GM18868 (cell line): ENCODE data around the gene SUPT20H.

Experiments
- ATAC-seq: cut with Tn5 transposase; IDR thresholded peaks from one replicate; pipeline ENCODE4 v1.9.1; 2021; ENCODE audit warnings: mild to moderate bottlenecking, moderate library complexity; ENCODE audit not compliant: unreplicated experiment

Gene SUPT20H

GRCh38 chr13:37058910-37059847, at the start of gene SUPT20H:
Gene SUPT20H (minus strand): TSS chr13:37059688. CDS start chr13:37051490, 8,198 bp downstream.
- ATAC-seq: peak; percentile 98

- peak; percentile 64 for ATAC-seq
Measured at GRCh38 chr13:37109051-37109678, 49.7 kb upstream of the SUPT20H start.

- no peak for ATAC-seq
Measured at GRCh38 chr13:37107868-37108267, 48.4 kb upstream of the SUPT20H start.

- no peak for ATAC-seq
Measured at GRCh38 chr13:37107456-37107855, 48.0 kb upstream of the SUPT20H start.

GRCh38 chr13:37106642-37107041, 47.2 kb upstream of the SUPT20H start:
- no peak for ATAC-seq

- ATAC-seq: no peak
Measured at GRCh38 chr13:37105251-37105714, 45.8 kb upstream of the SUPT20H start, which contains the start of gene CSNK1A1L. Gene CSNK1A1L (minus strand): TSS chr13:37105664. CDS start chr13:37105256, 408 bp downstream.

DNA sequence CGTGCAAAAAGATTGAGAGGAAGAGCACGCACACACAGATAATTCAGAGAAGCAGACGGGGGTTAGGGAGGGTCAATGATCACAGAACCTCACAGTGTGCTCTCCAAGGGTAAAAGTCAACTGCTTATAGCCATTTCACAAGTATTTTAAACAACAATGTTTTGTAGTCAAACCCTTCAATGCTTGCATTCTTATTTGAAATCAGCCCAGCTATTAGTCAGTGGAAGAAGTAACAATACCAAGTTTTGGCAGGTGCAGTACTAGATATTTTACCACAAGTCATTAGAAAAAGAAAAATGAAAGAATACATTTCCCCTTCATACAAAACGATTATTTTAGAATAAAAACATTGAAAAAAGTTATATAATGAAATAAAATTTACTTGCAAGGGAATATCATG, 43.4 kb upstream of the SUPT20H start:
- no peak for ATAC-seq

- ATAC-seq: no peak
Measured at GRCh38 chr13:37101201-37101600, 41.7 kb upstream of the SUPT20H start.

DNA sequence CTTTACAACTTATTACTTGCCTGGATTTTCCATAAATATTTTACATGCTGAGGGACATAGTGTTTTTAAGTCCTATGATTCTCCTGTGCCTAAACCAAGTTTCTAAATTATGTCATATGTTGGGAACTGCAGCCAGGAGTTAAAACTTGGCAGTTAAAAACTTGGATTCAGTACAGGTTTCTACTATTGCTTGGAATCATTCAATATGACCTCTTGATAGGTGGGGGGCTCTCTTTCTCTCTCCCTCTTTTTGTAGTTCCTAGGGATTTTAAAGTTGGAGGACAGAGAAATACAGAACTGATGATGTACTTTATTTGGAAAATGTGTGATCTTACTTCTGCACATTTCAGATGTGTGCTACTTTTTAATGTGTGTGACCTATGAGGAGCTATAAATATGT, 41.2 kb upstream of the SUPT20H start:
- ATAC-seq: no peak

GRCh38 chr13:37097076-37097475, 37.6 kb upstream of the SUPT20H start:
- no peak for ATAC-seq

DNA sequence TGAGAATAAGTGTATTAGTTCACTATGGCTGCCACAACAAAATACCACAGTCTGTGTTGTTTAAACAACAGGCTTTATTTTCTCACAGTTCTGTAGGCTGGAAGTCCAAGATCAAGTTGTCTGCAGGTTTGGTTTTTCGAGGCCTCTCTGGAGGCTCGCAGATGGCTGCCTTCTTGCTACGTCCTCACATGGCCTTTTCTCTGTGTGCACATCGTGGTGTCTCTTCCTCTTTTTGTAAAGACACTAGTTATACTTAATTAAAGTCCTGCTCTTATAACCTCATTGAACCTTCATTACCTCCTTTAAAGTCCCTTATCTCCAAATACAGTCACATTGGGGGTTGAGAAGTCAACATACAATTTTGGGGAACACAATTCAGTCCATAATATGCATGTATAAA, 35.4 kb upstream of the SUPT20H start:
- no peak for ATAC-seq

DNA sequence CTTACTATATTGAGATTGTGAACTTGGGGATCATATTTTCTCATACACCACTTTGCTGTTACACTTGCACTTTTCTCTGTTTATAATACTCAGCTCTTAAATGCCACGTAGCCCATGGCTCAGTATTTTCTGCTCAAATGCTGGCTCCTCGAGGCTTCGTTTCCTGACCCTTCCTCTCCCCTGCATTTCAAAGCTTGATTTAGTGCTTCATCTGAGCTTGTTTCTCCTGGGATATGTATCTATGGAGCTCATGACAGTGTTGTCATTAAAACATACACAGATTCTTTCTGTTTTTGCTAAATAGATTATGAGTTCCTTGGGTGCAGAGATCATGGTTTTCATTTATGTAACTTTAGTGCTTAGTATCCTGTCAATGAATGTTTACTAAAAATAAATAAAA, 34.6 kb upstream of the SUPT20H start:
- no peak for ATAC-seq

DNA sequence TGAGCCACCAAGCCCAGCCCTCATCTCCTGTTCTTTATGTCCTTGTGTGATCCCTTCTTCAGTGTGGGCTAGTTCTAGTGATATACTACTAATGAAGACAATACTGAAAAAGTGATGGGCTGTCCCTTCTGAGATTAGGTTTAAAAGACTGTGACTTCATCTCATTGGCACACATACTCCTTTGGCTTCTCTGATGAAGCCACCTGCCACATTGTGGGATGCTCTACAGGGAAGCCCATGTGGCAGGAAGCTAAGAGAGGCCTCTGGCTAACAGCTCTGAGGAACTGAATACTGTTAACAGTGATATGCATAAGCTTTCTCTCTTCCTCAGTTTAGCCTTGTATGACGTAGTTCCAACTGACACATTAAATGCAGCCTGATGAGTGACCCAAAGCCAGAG, 32.3 kb upstream of the SUPT20H start:
- no peak for ATAC-seq

GRCh38 chr13:37090912-37091311, 31.4 kb upstream of the SUPT20H start:
- no peak for ATAC-seq

GRCh38 chr13:37089495-37089894, 30.0 kb upstream of the SUPT20H start:
- no peak for ATAC-seq

DNA sequence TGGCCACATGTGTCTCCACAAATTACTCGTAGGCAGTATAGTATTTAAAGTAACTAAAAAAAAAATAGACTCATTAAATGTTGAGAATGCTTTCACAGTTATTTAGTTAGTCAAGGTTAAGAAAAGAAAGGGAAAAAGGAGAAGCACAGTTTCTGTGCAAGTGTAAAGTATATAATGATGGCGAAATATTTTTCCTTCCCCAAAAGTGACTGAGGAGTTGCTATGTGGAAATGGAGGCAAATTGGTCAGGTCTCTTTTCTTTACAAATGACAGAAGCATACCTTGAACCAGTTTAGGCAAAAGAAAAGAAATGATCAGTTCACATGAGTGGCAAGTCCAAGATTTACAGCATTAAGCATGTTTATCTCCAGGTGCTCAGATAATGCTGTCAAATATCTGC, 28.0 kb upstream of the SUPT20H start:
- ATAC-seq: no peak

- no peak for ATAC-seq
Measured at GRCh38 chr13:37085606-37086005, 26.1 kb upstream of the SUPT20H start.

GRCh38 chr13:37076818-37077217, 17.3 kb upstream of the SUPT20H start:
- no peak for ATAC-seq

GRCh38 chr13:37075164-37075563, 15.7 kb upstream of the SUPT20H start:
- no peak for ATAC-seq

GRCh38 chr13:37074703-37075102, 15.2 kb upstream of the SUPT20H start:
- peak; percentile 52 for ATAC-seq

DNA sequence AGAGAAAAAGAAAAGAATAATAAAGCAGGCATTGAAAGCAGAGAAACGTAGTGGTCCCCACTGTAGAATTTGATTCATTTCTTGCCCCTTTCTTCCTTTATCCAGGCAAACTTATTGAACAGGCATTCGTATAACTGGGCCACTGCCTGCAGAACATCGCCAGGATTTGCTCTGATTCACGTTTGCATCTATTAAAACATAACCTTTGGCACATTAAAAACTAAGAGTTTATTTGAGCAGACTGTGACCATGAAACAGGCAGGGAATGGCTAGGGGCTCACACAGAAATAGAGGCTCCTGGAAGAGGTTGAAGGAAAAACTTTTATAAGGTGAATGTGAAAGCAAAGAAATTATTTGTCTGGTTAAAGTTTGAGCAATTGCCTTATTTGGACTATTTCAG, 12.5 kb upstream of the SUPT20H start:
- no peak for ATAC-seq

DNA sequence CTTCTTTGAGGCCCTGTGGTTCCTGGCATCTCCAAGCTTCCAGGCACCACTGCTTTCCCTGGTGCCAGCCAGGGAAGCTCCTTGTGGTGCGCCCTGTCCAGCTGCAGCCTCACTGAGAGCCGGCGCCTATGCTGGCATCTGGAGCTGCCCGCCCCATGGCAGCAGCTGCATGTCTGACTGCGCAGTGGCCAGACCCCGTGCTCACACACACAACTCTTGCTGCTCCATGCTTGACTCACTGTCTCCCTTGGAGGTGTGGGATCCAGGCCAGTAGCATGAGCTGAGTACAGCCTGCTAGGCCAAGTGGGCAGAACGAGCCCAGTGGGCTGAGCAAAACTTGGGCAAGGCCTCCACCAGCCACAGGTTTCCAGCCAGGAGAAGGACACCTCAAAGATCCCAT, 11.5 kb upstream of the SUPT20H start:
- ATAC-seq: no peak
